Adrenal gland (tissue), 12 donors: ENCODE measurements around the gene EPM2A. TPM values are rescaled to one million over a fixed set of nuclear protein-coding genes. Genes with fewer than 3 reads are reported as not detected.
"Not testable (repeated sequence)": the region's sequence is repeated elsewhere in the genome, so short reads cannot be mapped to it uniquely, and the experiment has no call there.

Source experiments
- DNase-seq, 7 donors: peaks; one replicate each; pipeline ENCODE4 v3.0.0-alpha.2; 2019 to 2020
- H3K27ac ChIP-seq, 5 donors: fragments of 200-600 bp; sonication (generic) in 4 of 5; 1 replicate in 3 of 5; 2 replicates in 2 of 5; pipeline versions ENCODE4 v1.5.1 to v1.8.0; 2016 to 2020; ENCODE audit warnings: mild to moderate bottlenecking in 1 of 5
- H3K27me3 ChIP-seq: fragments of 200-600 bp; 2 replicates; pipeline ENCODE4 v1.8.0; 2021
- H3K36me3 ChIP-seq, 2 donors: fragments of 200-600 bp; replicated peaks in 1 of 2; 1 replicate in 1 of 2; 2 replicates in 1 of 2; pipeline versions ENCODE4 v1.5.1 to v1.8.0; 2018 to 2022
- H3K4me1 ChIP-seq, 2 donors: fragments of 200-600 bp; replicated peaks in 1 of 2; 1 replicate in 1 of 2; 2 replicates in 1 of 2; pipeline versions ENCODE4 v1.5.1 to v1.8.0; 2018 to 2021
- H3K4me3 ChIP-seq, 4 donors: fragments of 200-600 bp; sonication (generic) in 3 of 4; one replicate each; pipeline ENCODE4 v1.5.1; 2016 to 2018
- H3K9me3 ChIP-seq, 3 donors: fragments of 200-600 bp; sonication (generic) in 1 of 3; replicated peaks in 1 of 3; 1 replicate in 2 of 3; 2 replicates in 1 of 3; pipeline versions ENCODE4 v1.5.1 to v1.8.0; 2016 to 2021
- CTCF ChIP-seq, 6 experiments: fragments of 450-650 bp in 4 of 6; fragments of 200-600 bp in 2 of 6; sonication (generic) in 1 of 6; IDR thresholded peaks; 1 replicate in 5 of 6; 2 replicates in 1 of 6; pipeline versions ENCODE4 v1.5.1 to v1.8.0; 2016 to 2021; ENCODE audit warnings: antibody characterized with exemption in 6 of 6, mild to moderate bottlenecking in 2 of 6, moderate library complexity in 1 of 6
- POLR2A ChIP-seq, 2 donors: fragments of 450-650 bp; IDR thresholded peaks; one replicate each; pipeline ENCODE4 v1.6.1; 2017; ENCODE audit warnings: antibody characterized with exemption in 2 of 2, mild to moderate bottlenecking in 2 of 2, moderate library complexity in 1 of 2
- WGBS, 4 donors: extraction: QIAGEN DNeasy Blood & Tissue Kit in 2 of 4; methylation state at CpG; one replicate each; pipeline versions ENCODE4 v1.1.5 to v1.1.7; 2013 to 2017; 5-methylcytosine and 5-hydroxymethylcytosine counted together
- intact Hi-C, 2 donors: fragments of 100-400 bp; cut with DNase I; formaldehyde crosslinking; loops; one replicate each; pipeline versions ENCODE4 v1.14.1 to v1.15.0; 2022 to 2023
- polyA plus RNA-seq, 3 donors: library from polyadenylated mRNA; stranded (reverse); fragments of 200-250 nt in 2 of 3; fragments of 350-450 nt in 1 of 3; fragmentation: Illumina TruSeq in 1 of 3; extraction: RNeasy Lipid Tissue Mini Kit (QIAGEN cat#74804) in 1 of 3; gene quantifications; one replicate each; pipeline ENCODE4 v1.2.3, GENCODE V29; 2013 to 2014
- total RNA-seq, 9 donors: library from RNA; depleted of rRNA in 4 of 9; stranded (reverse); fragments of >200 nt in 4 of 9; fragments of 120-200 nt in 1 of 9; fragmentation: NEBNext Ultra II Directional in 1 of 9; extraction: Animal tissue kit (Norgen Biotek cat#: 25700) in 1 of 9; gene quantifications; one replicate each; pipeline versions ENCODE4 v1.1.0 to v1.2.4, GENCODE V29; 2013 to 2023
- donor health status: healthy with polysubstance abuse.
- donor health status: Bipolar disorder and iron deficiency.
- donor health status: DM: yes; HTN: yes; CAD: no.
- donor health status: DM: no; HTN: no; CAD: no.
- donor health status: DM: no; HTN: no; CAD: no.
- donor health status: DM: yes; HTN: yes; CAD: no.

Gene EPM2A
- total and polyA plus RNA-seq, 12 donors: 3.8 to 32.8 (median 13.3) TPM

- H3K9me3 ChIP-seq: no peaks in the 10 kb centered on the region
- no peak for DNase-seq
- TF ChIP-seq POLR2A (IDR thresholded peaks at IDR 0.05): no peak
- TF ChIP-seq CTCF (IDR thresholded peaks at IDR 0.05): no peak
- H3K36me3 ChIP-seq: no peaks in the 10 kb centered on the region
- intact Hi-C loops: no loop called here
- H3K27me3 ChIP-seq: no peaks in the 10 kb centered on the region
- H3K4me1 ChIP-seq: no peaks in the 10 kb centered on the region
- H3K4me3 ChIP-seq: no peak overlapping the region
- H3K27ac ChIP-seq: no peak overlapping the region
- whole genome bisulfite sequencing, 4 donors: 70 to 83% (median 74%) methylated on average over 1 of the region's 1 CpG
These were observed 14.3 kb upstream of the EPM2A start for GRCh38 chr6:145749632-145750031.

GRCh38 chr6:145745861-145746260 is 10.5 kb upstream of the EPM2A start:
- no peaks in the 10 kb centered on the region for H3K36me3 ChIP-seq
- no peak for DNase-seq
- no peak overlapping the region for H3K27ac ChIP-seq
- WGBS, 4 donors: 88 to 100% (median 96%) methylated on average over 1 of the region's 1 CpG
- no peaks in the 10 kb centered on the region for H3K27me3 ChIP-seq
- TF ChIP-seq CTCF (IDR thresholded peaks at IDR 0.05): no peak
- H3K9me3 ChIP-seq: no peaks in the 10 kb centered on the region
- H3K4me1 ChIP-seq: no peaks in the 10 kb centered on the region
- H3K4me3 ChIP-seq: no peak overlapping the region
- intact Hi-C loops: no loop called here

- Histone ChIP-seq H3K9me3 (no peaks in the 10 kb centered on the region), H3K4me1 (no peaks in the 10 kb centered on the region), H3K27ac (no peak overlapping the region), H3K4me3 (no peak overlapping the region), H3K27me3 (no peaks in the 10 kb centered on the region), H3K36me3 (no peaks in the 10 kb centered on the region)
- TF ChIP-seq CTCF (IDR thresholded peaks at IDR 0.05): no peak
- TF ChIP-seq POLR2A (IDR thresholded peaks at IDR 0.05): no peak
- intact Hi-C loops: no loop called here
- WGBS, 4 donors: 87 to 93% (median 88%) methylated on average over 2 of the region's 2 CpGs
- DNase-seq: no peak
These were observed 9.3 kb upstream of the EPM2A start for GRCh38 chr6:145744619-145745018.

- Histone ChIP-seq H3K9me3 (no peaks in the 10 kb centered on the region), H3K4me1 (no peaks in the 10 kb centered on the region), H3K4me3 (no peak overlapping the region), H3K27me3 (no peaks in the 10 kb centered on the region), H3K27ac (no peak overlapping the region), H3K36me3 (no peaks in the 10 kb centered on the region)
- TF ChIP-seq CTCF (IDR thresholded peaks at IDR 0.05) (no peak), POLR2A (IDR thresholded peaks at IDR 0.05) (no peak)
- intact Hi-C loops: no loop called here
- 55 to 66% (median 64%) methylated on average over 2 of the region's 2 CpGs for WGBS, 4 donors
- DNase-seq: no peak
These were observed 8.0 kb upstream of the EPM2A start for GRCh38 chr6:145743332-145743731.

GRCh38 chr6:145742472-145742871 is 7.2 kb upstream of the EPM2A start:
- H3K4me3 ChIP-seq, DNase-seq, H3K36me3 ChIP-seq, H3K27ac ChIP-seq, intact Hi-C loops, H3K27me3 ChIP-seq, H3K9me3 ChIP-seq, H3K4me1 ChIP-seq: not testable (repeated sequence)
- WGBS, 4 donors: 83 to 87% (median 86%) methylated on average over 3 to 6 of the region's 6 CpGs

GRCh38 chr6:145739685-145740084 is 4.4 kb upstream of the EPM2A start:
- intact Hi-C loops: loop anchor here (10.0 kb wide), 2 partner anchors 65 to 75 kb away; partner anchors contain the start of gene FBXO30 (in 1 of the 2)
- not testable (repeated sequence) for DNase-seq, H3K27ac ChIP-seq, H3K27me3 ChIP-seq, H3K36me3 ChIP-seq, H3K4me1 ChIP-seq, H3K9me3 ChIP-seq, H3K4me3 ChIP-seq
- WGBS, 4 donors: 86 to 94% (median 91%) methylated on average over 5 of the region's 5 CpGs
